Measurements from ENCODE around the gene MICAL1.

Gene MICAL1

DNA sequence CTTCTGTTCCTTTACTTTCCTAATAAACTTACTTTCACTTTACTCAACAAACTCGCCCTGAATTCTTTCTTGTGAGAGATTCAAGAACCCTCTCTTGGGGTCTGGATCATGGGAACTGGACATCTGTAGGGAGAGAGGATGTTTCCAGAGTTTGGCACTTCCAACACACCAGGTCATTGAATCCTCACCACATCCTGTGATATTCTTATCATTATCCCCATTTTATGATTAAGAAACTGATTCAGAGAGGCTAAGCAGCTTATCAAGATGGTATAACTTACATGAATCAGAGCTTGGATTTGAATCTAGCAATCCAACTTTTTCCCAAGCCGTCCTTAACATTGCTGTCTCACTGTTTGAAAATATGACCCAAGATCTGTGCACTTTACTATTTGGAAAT, 30.6 kb downstream of the MICAL1 start:
- ChIA-PET CTCF (interaction anchor here (1.3 kb wide), 1 partner anchor 237 kb away, joined by 3 read pairs; no protein-coding TSS in a partner anchor), POLR2A (no interaction called here)
- TF ChIP-seq, protein P1, sequence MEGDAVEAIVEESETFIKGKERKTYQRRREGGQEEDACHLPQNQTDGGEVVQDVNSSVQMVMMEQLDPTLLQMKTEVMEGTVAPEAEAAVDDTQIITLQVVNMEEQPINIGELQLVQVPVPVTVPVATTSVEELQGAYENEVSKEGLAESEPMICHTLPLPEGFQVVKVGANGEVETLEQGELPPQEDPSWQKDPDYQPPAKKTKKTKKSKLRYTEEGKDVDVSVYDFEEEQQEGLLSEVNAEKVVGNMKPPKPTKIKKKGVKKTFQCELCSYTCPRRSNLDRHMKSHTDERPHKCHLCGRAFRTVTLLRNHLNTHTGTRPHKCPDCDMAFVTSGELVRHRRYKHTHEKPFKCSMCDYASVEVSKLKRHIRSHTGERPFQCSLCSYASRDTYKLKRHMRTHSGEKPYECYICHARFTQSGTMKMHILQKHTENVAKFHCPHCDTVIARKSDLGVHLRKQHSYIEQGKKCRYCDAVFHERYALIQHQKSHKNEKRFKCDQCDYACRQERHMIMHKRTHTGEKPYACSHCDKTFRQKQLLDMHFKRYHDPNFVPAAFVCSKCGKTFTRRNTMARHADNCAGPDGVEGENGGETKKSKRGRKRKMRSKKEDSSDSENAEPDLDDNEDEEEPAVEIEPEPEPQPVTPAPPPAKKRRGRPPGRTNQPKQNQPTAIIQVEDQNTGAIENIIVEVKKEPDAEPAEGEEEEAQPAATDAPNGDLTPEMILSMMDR (IDR thresholded peaks at IDR 0.05; ENCODE audit: control extremely low read depth, extremely low read depth, low read depth, missing control alignments), result no peak
- DNase-seq (ENCODE audit: extremely low spot score), result no peak

DNA sequence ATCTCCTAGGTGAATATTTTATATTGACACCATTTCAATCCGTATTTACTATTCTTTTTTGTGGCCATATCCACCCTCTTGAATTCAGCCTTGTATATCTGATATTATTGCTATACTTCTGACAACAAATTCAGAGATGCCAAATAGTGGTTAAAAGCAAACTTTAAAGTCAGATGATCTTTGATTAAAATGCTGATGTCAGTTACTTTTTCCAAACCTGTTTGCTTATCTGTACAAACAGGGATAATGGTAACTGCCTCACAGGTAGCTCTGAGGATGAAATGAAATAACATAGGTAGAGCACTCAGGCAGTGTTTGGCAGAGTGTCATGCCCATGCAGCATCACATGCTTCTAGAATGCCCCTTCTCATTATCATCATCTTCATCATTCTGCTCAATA, 34.4 kb downstream of the MICAL1 start:
- CTCF ChIA-PET, result interaction anchor here (1.3 kb wide), 1 partner anchor 9 kb away, joined by 5 read pairs; no protein-coding TSS in a partner anchor
- TF ChIP-seq, protein P1 (IDR thresholded peaks at IDR 0.05; ENCODE audit: control extremely low read depth, extremely low read depth, low read depth, missing control alignments), result no peak
- no peak for DNase-seq (ENCODE audit: extremely low spot score)
- POLR2A ChIA-PET, result no interaction called here

DNA sequence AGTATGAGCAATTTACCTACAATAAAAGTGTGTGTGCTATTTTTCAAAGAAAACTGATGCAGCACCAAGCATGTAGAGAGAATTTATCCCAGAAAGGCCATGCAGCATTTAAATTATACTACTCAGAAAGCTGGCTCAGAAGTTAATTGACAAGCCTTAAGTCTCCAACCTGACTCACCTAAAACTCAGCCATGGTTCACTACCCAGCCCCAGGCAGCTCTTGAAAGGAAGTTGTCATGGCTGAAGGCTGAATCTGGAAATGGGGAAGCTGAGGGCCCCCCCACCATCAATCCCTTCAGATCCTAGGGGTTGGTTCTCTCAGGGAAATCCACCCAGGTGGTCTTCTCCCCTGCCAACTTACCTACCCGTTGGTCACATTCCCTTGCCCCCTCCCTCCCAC, 34.8 kb downstream of the MICAL1 start:
- CTCF ChIA-PET, result interaction anchor here (0.9 kb wide), 1 partner anchor 14 kb away, joined by 3 read pairs; no protein-coding TSS in a partner anchor
- POLR2A ChIA-PET, result no interaction called here
- TF ChIP-seq, protein P1 (IDR thresholded peaks at IDR 0.05; ENCODE audit: control extremely low read depth, extremely low read depth, low read depth, missing control alignments), result no peak
- DNase-seq (ENCODE audit: extremely low spot score), result no peak

DNA sequence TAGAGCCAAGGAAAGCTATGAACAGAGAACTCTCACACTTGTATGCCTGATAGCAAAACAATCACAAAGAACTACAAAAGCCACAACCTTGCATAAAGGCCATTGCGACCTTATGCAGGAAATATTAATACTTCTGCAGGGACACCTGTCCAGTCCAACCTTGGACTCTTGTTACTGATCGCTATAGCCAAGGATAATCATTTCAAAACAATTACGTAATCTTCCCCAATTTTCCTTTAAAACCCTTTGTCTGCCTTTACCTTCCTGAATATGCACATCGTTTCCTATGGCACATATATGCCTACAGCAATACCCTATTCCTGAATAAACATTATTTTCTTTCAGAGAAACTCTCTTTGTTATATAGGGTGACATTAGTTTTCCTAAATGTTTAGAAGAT, 37.9 kb downstream of the MICAL1 start:
- CTCF ChIA-PET, result interaction anchor here (1.6 kb wide), 1 partner anchor 20 kb away, joined by 3 read pairs; no protein-coding TSS in a partner anchor
- TF ChIP-seq, protein P1 (IDR thresholded peaks at IDR 0.05; ENCODE audit: control extremely low read depth, extremely low read depth, low read depth, missing control alignments), result no peak
- DNase-seq (ENCODE audit: extremely low spot score), result no peak
- POLR2A ChIA-PET, result no interaction called here

DNA sequence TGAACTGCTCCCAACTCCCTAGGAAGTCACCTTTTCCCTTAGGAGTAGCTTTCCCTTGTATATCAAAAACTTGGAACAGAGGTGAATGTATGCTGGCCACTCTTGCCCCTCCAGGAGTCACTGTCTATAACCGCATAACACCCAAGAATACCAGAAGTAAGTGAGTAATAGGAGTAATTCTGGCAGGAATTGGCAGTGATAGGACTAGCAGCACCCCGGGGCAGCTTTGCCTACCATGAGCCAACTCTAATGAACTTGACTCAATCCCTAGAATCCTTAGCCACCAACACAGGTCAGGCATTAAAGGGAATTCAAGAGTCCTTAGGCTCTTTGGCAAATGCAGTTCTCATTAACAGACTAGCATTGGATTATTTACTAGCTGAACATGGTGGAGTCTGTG, 44.5 kb downstream of the MICAL1 start:
- ChIA-PET POLR2A (no interaction called here), CTCF (interaction anchor here (1.3 to 2.2 kb wide), 3 partner anchors 7 to 223 kb away, joined by 5 to 10 read pairs (median 5); no protein-coding TSS in a partner anchor)
- TF ChIP-seq, protein P1 (IDR thresholded peaks at IDR 0.05; ENCODE audit: control extremely low read depth, extremely low read depth, low read depth, missing control alignments), result no peak
- no peak for DNase-seq (ENCODE audit: extremely low spot score)

DNA sequence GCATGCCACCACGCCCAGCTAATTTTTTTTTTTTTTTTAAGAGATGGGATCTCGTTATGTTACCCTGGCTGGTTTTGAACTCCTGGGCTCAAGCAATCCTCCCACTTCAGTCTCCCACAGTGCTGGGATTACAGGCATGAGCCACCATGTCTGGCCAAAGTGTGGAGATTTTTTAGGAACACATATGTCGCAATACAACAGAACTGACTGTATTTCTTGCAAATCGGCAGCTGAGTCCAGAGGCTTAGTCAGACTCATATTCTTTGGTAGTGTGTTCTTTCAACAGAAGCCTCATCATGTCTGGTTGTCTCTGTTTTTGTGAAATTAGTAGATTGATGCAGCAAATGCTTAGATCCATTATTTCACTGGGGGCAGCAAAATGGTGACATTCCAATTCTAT, 49.4 kb downstream of the MICAL1 start:
- no peak for DNase-seq (ENCODE audit: extremely low spot score)
- POLR2A ChIA-PET, result no interaction called here
- CTCF ChIA-PET, result interaction anchor here (3.6 kb wide), 1 partner anchor 21 kb away, joined by 11 read pairs; no protein-coding TSS in a partner anchor
- TF ChIP-seq, protein P1 (IDR thresholded peaks at IDR 0.05; ENCODE audit: control extremely low read depth, extremely low read depth, low read depth, missing control alignments), result no peak

Data from GM10248 (cell line).